HepG2 (cell line): ENCODE results near the gene ZBTB21.

Experiments
- FOXK1 ChIP-seq: sonication (generic); formaldehyde crosslinking; IDR thresholded peaks from 2 replicates; pipeline ENCODE4 v1.4.0; 2020; ENCODE audit warnings: low read depth, missing genetic modification reagents, borderline replicate concordance
- HDAC2 ChIP-seq: sonication (generic); formaldehyde crosslinking; IDR thresholded peaks from 2 replicates; pipeline ENCODE4 v1.4.0; 2020; ENCODE audit warnings: missing genetic modification reagents
- MZF1 ChIP-seq: sonication (generic); formaldehyde crosslinking; IDR thresholded peaks from 2 replicates; pipeline ENCODE4 v1.8.1; 2023; ENCODE audit warnings: mild to moderate bottlenecking, missing genetic modification reagents, borderline replicate concordance
- POLR2A ChIP-seq, 2 experiments: IDR thresholded peaks; 2 replicates each; pipeline ENCODE4 v1.6.1; 2011; ENCODE audit warnings: low read depth in 2 of 2, low read length in 2 of 2, mild to moderate bottlenecking in 1 of 2, moderate library complexity in 1 of 2; ENCODE audit not compliant: insufficient read depth in 1 of 2
- TBL1XR1 ChIP-seq: fragments of 150-350 bp; IDR thresholded peaks from 2 replicates; pipeline ENCODE4 v1.6.1; 2014; ENCODE audit warnings: borderline replicate concordance, low read length; ENCODE audit not compliant: partially characterized antibody
- YY1 ChIP-seq: IDR thresholded peaks from 2 replicates; pipeline ENCODE4 v1.6.1; 2011; ENCODE audit warnings: low read length, low read depth, moderate library complexity, mild to moderate bottlenecking; ENCODE audit not compliant: insufficient read depth, insufficient replicate concordance
- ZNF121 ChIP-seq: sonication (generic); formaldehyde crosslinking; IDR thresholded peaks from 2 replicates; pipeline ENCODE4 v1.5.0; 2020; ENCODE audit warnings: mild to moderate bottlenecking, missing genetic modification reagents
- ZNF263 ChIP-seq: sonication (generic); formaldehyde crosslinking; IDR thresholded peaks from 2 replicates; pipeline ENCODE4 v1.4.0; 2020; ENCODE audit warnings: missing genetic modification reagents
- ZNF33A ChIP-seq: sonication (generic); formaldehyde crosslinking; IDR thresholded peaks from 2 replicates; pipeline ENCODE4 v1.5.1; 2020; ENCODE audit warnings: missing genetic modification reagents, mild to moderate bottlenecking, moderate library complexity, borderline replicate concordance
- ZNF530 ChIP-seq: sonication (generic); formaldehyde crosslinking; IDR thresholded peaks from 2 replicates; pipeline ENCODE4 v1.5.0; 2020; ENCODE audit warnings: low read depth, mild to moderate bottlenecking, missing genetic modification reagents
- ZNF556 ChIP-seq: sonication (generic); formaldehyde crosslinking; IDR thresholded peaks from 2 replicates; pipeline ENCODE4 v1.4.0; 2020; ENCODE audit warnings: mild to moderate bottlenecking, missing genetic modification reagents, borderline replicate concordance
- TF ChIP-seq, protein P1 (sequence below), 2 experiments: IDR thresholded peaks; 2 replicates each; pipeline ENCODE4 v1.6.1; 2011 to 2012; ENCODE audit warnings: low read length in 2 of 2, borderline replicate concordance in 1 of 2, low read depth in 1 of 2, mild to moderate bottlenecking in 1 of 2, moderate library complexity in 1 of 2
- TF ChIP-seq, protein P2 (sequence below): sonication (generic); formaldehyde crosslinking; IDR thresholded peaks from 2 replicates; pipeline ENCODE4 v1.5.0; 2020; ENCODE audit warnings: mild to moderate bottlenecking, missing genetic modification reagents, moderate library complexity

DNA sequence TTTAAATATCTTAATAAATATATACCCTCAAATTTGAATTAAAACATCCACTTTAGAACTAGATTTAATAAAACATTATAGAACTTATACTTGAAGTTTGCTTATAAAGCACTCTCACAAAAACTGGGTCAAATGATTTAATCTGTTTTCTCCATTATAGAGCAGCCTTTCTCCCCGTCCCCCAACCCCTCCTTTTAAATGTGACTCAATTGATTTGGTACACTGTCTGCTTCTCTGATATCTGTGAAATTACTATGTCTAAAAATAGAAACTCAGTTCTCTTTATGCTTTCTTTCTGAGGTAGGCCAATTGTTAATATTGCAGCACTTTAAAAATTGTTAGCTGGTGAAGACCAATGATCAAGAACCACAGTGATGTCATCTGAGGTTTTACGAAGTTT lies 6.9 kb upstream of the ZBTB21 start:
- TF ChIP-seq FOXK1 = no peak
- TF ChIP-seq MZF1 (CRISPR knock-in tag) = no peak
- TF ChIP-seq, protein P1, sequence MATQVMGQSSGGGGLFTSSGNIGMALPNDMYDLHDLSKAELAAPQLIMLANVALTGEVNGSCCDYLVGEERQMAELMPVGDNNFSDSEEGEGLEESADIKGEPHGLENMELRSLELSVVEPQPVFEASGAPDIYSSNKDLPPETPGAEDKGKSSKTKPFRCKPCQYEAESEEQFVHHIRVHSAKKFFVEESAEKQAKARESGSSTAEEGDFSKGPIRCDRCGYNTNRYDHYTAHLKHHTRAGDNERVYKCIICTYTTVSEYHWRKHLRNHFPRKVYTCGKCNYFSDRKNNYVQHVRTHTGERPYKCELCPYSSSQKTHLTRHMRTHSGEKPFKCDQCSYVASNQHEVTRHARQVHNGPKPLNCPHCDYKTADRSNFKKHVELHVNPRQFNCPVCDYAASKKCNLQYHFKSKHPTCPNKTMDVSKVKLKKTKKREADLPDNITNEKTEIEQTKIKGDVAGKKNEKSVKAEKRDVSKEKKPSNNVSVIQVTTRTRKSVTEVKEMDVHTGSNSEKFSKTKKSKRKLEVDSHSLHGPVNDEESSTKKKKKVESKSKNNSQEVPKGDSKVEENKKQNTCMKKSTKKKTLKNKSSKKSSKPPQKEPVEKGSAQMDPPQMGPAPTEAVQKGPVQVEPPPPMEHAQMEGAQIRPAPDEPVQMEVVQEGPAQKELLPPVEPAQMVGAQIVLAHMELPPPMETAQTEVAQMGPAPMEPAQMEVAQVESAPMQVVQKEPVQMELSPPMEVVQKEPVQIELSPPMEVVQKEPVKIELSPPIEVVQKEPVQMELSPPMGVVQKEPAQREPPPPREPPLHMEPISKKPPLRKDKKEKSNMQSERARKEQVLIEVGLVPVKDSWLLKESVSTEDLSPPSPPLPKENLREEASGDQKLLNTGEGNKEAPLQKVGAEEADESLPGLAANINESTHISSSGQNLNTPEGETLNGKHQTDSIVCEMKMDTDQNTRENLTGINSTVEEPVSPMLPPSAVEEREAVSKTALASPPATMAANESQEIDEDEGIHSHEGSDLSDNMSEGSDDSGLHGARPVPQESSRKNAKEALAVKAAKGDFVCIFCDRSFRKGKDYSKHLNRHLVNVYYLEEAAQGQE (IDR thresholded peaks at IDR 0.05; ENCODE audit: borderline replicate concordance in 1 of 2, low read depth in 1 of 2, low read length in 2 of 2) = no peak
- no peak for TF ChIP-seq ZNF33A (CRISPR knock-in tag)
- no peak for TF ChIP-seq TBL1XR1
- TF ChIP-seq YY1 = no peak
- no peak for TF ChIP-seq POLR2A (IDR thresholded peaks at IDR 0.05; ENCODE audit: insufficient read depth in 1 of 2, low read depth in 2 of 2, low read length in 2 of 2)
- TF ChIP-seq, protein P2, sequence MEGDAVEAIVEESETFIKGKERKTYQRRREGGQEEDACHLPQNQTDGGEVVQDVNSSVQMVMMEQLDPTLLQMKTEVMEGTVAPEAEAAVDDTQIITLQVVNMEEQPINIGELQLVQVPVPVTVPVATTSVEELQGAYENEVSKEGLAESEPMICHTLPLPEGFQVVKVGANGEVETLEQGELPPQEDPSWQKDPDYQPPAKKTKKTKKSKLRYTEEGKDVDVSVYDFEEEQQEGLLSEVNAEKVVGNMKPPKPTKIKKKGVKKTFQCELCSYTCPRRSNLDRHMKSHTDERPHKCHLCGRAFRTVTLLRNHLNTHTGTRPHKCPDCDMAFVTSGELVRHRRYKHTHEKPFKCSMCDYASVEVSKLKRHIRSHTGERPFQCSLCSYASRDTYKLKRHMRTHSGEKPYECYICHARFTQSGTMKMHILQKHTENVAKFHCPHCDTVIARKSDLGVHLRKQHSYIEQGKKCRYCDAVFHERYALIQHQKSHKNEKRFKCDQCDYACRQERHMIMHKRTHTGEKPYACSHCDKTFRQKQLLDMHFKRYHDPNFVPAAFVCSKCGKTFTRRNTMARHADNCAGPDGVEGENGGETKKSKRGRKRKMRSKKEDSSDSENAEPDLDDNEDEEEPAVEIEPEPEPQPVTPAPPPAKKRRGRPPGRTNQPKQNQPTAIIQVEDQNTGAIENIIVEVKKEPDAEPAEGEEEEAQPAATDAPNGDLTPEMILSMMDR (CRISPR knock-in tag) = no peak
- TF ChIP-seq HDAC2 (CRISPR knock-in tag) = no peak
- TF ChIP-seq ZNF121 (CRISPR knock-in tag) = no peak
- no peak for TF ChIP-seq ZNF556
- TF ChIP-seq ZNF530 (CRISPR knock-in tag) = no peak
- no peak for TF ChIP-seq ZNF263
